K562 (cell line): ENCODE results near the gene KPNA3. TPM values are rescaled to one million over a fixed set of nuclear protein-coding genes. Genes with fewer than 3 reads are reported as not detected.

ENCODE experiments used
- ATAC-seq: fragments of 200-7000 bp; cut with Tn5 transposase; 3 replicates; pipeline ENCODE4 v1.9.1; 2020; ENCODE audit warnings: moderate library complexity
- BruUV-seq: library from RNA; stranded (reverse); fragments of 400-500 nt; replicated peaks from 2 replicates; lab custom pipeline; 2021; lab: Mats Ljungman, UMichigan
- CTCF ChIA-PET: fragments of 300-600 bp; formaldehyde crosslinking; extraction: SDS; loops from one replicate; lab custom pipeline; 2021; ENCODE audit warnings: low intra/inter-chr PET ratio; lab: Yijun Ruan, JAX
- POLR2A ChIA-PET: fragments of 300-600, 350-650 bp; sonication (Branson Sonifier 250); formaldehyde crosslinking; extraction: SDS; loops from one replicate; lab custom pipeline; 2021; ENCODE audit warnings: antibody characterized with exemption, inconsistent platforms; lab: Yijun Ruan, JAX
- DNase-seq, 4 experiments: peaks; one replicate each; pipeline versions ENCODE4 v3.0.0 to v3.0.0-alpha.2; 2011 to 2018; ENCODE audit warnings: low spot score in 3 of 4, mixed read lengths in 3 of 4; ENCODE audit errors: extremely low read depth in 1 of 4
- FAIRE-seq: peaks from 2 replicates; lab custom pipeline; 2011; peaks lifted over from hg19 to GRCh38; lab: Jason Lieb, UNC
- H2AFZ ChIP-seq: 2 replicates; pipeline ENCODE4 v1.6.0; 2011; ENCODE audit warnings: low read depth, low read length, control low read depth, inconsistent platforms
- H3K27ac ChIP-seq: fragments of 200-600 bp; 3 replicates; pipeline ENCODE4 v1.8.0; 2011; ENCODE audit warnings: low read depth, mild to moderate bottlenecking, control low read depth, inconsistent platforms, low read length, moderate library complexity, mixed read lengths; ENCODE audit errors: extremely low read depth
- H3K27me3 ChIP-seq, 2 experiments: fragments of 300-600 bp in 1 of 2; 2 replicates in 1 of 2; 3 replicates in 1 of 2; pipeline versions ENCODE4 v1.6.0 to v1.8.0; 2011; ENCODE audit warnings: inconsistent platforms in 2 of 2, low read length in 2 of 2, mild to moderate bottlenecking in 1 of 2, mixed read lengths in 1 of 2, moderate library complexity in 1 of 2; ENCODE audit not compliant: control insufficient read depth in 2 of 2, insufficient read depth in 2 of 2
- H3K36me3 ChIP-seq: fragments of 300-600 bp; 3 replicates; pipeline ENCODE4 v1.8.0; 2011; ENCODE audit warnings: mild to moderate bottlenecking, low read length, inconsistent platforms; ENCODE audit not compliant: control insufficient read depth, insufficient read depth
- H3K4me1 ChIP-seq, 2 experiments: fragments of 200-600 bp in 1 of 2; replicated peaks in 1 of 2; 2 replicates in 1 of 2; 3 replicates in 1 of 2; pipeline versions ENCODE4 v1.5.1 to v1.8.0; 2011; ENCODE audit warnings: inconsistent platforms in 2 of 2, low read length in 2 of 2, mild to moderate bottlenecking in 1 of 2, mixed read lengths in 1 of 2, moderate library complexity in 1 of 2; ENCODE audit not compliant: control insufficient read depth in 2 of 2, insufficient read depth in 2 of 2
- H3K4me2 ChIP-seq: 2 replicates; pipeline ENCODE4 v1.6.1; 2011; ENCODE audit warnings: low read length, control low read depth, inconsistent platforms, mixed read lengths; ENCODE audit not compliant: insufficient read depth
- H3K4me3 ChIP-seq: fragments of 200-600 bp; sonication (generic), shearing (Covaris generic); 2 replicates; pipeline ENCODE4 v1.5.1; 2016; ENCODE audit warnings: control low read depth, inconsistent platforms
- H3K79me2 ChIP-seq: fragments of 200-600 bp; 3 replicates; pipeline ENCODE4 v1.8.0; 2011; ENCODE audit warnings: low read length, inconsistent platforms; ENCODE audit not compliant: control insufficient read depth, insufficient read depth
- H3K9ac ChIP-seq, 2 experiments: 2 replicates each; pipeline versions ENCODE4 v1.6.0 to v1.6.1; 2011; ENCODE audit warnings: low read depth in 2 of 2, low read length in 2 of 2, control low read depth in 1 of 2, inconsistent platforms in 1 of 2, mild to moderate bottlenecking in 1 of 2, mixed read lengths in 1 of 2; ENCODE audit not compliant: insufficient read depth in 1 of 2
- H3K9me1 ChIP-seq: one replicate; pipeline ENCODE4 v1.6.0; 2011; ENCODE audit warnings: inconsistent platforms, mild to moderate bottlenecking, low read length, moderate library complexity; ENCODE audit not compliant: control insufficient read depth, insufficient read depth
- H3K9me3 ChIP-seq: replicated peaks from 2 replicates; pipeline ENCODE4 v1.5.1; 2011; ENCODE audit warnings: low read depth, low read length, inconsistent platforms; ENCODE audit not compliant: control insufficient read depth, insufficient read depth
- H4K20me1 ChIP-seq: replicated peaks from 2 replicates; pipeline ENCODE4 v1.6.1; 2011; ENCODE audit warnings: low read length, inconsistent platforms, mixed read lengths; ENCODE audit not compliant: control insufficient read depth, insufficient read depth
- ATF7 ChIP-seq: fragments of 450-650 bp; IDR thresholded peaks from 2 replicates; pipeline ENCODE4 v1.7.1; 2014; ENCODE audit warnings: mild to moderate bottlenecking, moderate library complexity
- BRD4 ChIP-seq: fragments of 200-600 bp; sonication (generic); IDR thresholded peaks from 2 replicates; pipeline ENCODE4 v1.6.1; 2017; ENCODE audit warnings: inconsistent platforms
- CEBPG ChIP-seq, 3 experiments: fragments of 200-800 bp in 1 of 3; sonication (Bioruptor generic) in 1 of 3; sonication (generic) in 1 of 3; formaldehyde crosslinking in 1 of 3; IDR thresholded peaks in 2 of 3; conservative IDR thresholded peaks in 1 of 3; 2 replicates each; pipeline versions ENCODE4 v1.6.1 to v1.8.0; 2016 to 2022; ENCODE audit warnings: missing compliant biosample characterization in 2 of 3, missing genetic modification characterization in 2 of 3, mild to moderate bottlenecking in 1 of 3, missing genetic modification reagents in 1 of 3
- ERF ChIP-seq: fragments of 450-650 bp; formaldehyde crosslinking; IDR thresholded peaks from 2 replicates; pipeline ENCODE4 v1.4.0; 2020; ENCODE audit warnings: mild to moderate bottlenecking, mixed read lengths
- ESRRB ChIP-seq: fragments of 250-450 bp; sonication (Bioruptor Pico); IDR thresholded peaks from 2 replicates; pipeline ENCODE4 v1.5.0; 2020; ENCODE audit warnings: mild to moderate bottlenecking, moderate library complexity, borderline replicate concordance
- LARP7 ChIP-seq: fragments of 450-650 bp; IDR thresholded peaks from 2 replicates; pipeline ENCODE4 v1.6.1; 2016
- MCM3 ChIP-seq: fragments of 450-650 bp; IDR thresholded peaks from 2 replicates; pipeline ENCODE4 v1.6.1; 2016
- MTA2 ChIP-seq: fragments of 450-650 bp; IDR thresholded peaks from 2 replicates; pipeline ENCODE4 v1.6.1; 2016; ENCODE audit warnings: low read depth
- PHF20 ChIP-seq: fragments of 450-650 bp; IDR thresholded peaks from 2 replicates; pipeline ENCODE4 v1.6.1; 2018; ENCODE audit not compliant: partially characterized antibody
- PHF21A ChIP-seq: fragments of 450-650 bp; IDR thresholded peaks from 2 replicates; pipeline ENCODE4 v1.6.1; 2017; ENCODE audit warnings: low read depth, borderline replicate concordance
- SLC30A9 ChIP-seq: fragments of 250-450 bp; sonication (Bioruptor Pico); IDR thresholded peaks from 2 replicates; pipeline ENCODE4 v1.8.0; 2022; ENCODE audit warnings: mild to moderate bottlenecking, moderate library complexity
- SRSF7 ChIP-seq: fragments of 200-400 bp; formaldehyde crosslinking; optimal IDR thresholded peaks from 2 replicates; pipeline ENCODE3; 2017; ENCODE audit warnings: mild to moderate bottlenecking, low read depth, low read length
- ZBTB8A ChIP-seq: fragments of 450-650 bp; IDR thresholded peaks from 2 replicates; pipeline ENCODE4 v1.6.1; 2018; ENCODE audit warnings: mild to moderate bottlenecking, moderate library complexity; ENCODE audit not compliant: partially characterized antibody
- ZFPM2 ChIP-seq: fragments of 250-450 bp; sonication (Bioruptor Pico); IDR thresholded peaks from 2 replicates; pipeline ENCODE4 v1.5.1; 2022; ENCODE audit warnings: mild to moderate bottlenecking
- ZNF644 ChIP-seq: fragments of 200-800 bp; sonication (Bioruptor generic); IDR thresholded peaks from 2 replicates; pipeline ENCODE4 v1.6.1; 2016; ENCODE audit warnings: low read depth, missing genetic modification characterization, missing compliant biosample characterization
- ZNF696 ChIP-seq: fragments of 250-450 bp; sonication (Bioruptor Pico); conservative IDR thresholded peaks from 2 replicates; pipeline ENCODE4 v1.4.0; 2020; ENCODE audit warnings: mild to moderate bottlenecking, moderate library complexity
- ZNF764 ChIP-seq: fragments of 250-450 bp; sonication (Bioruptor Pico); IDR thresholded peaks from 2 replicates; pipeline ENCODE4 v1.4.0; 2020; ENCODE audit warnings: low read depth, mild to moderate bottlenecking, moderate library complexity
- ZNF778 ChIP-seq: fragments of 450-650 bp; formaldehyde crosslinking; IDR thresholded peaks from 2 replicates; pipeline ENCODE4 v1.4.0; 2020; ENCODE audit warnings: mild to moderate bottlenecking, moderate library complexity
- WGBS: fragments of 100-300 bp; shearing (Covaris generic); methylation state at CpG from one replicate; pipeline ENCODE4 v1.1.6; 2016; ENCODE audit warnings: low coverage, mixed read lengths; ENCODE audit not compliant: insufficient coverage; ENCODE audit errors: missing lambda C conversion rate; 5-methylcytosine and 5-hydroxymethylcytosine counted together
- in situ Hi-C: fragments of 300-500 bp; cut with MboI; formaldehyde crosslinking; loops from 4 replicates; pipeline ENCODE4 v1.15.0; 2018; ENCODE audit warnings: inconsistent platforms, mixed read lengths
- intact Hi-C: fragments of 100-400 bp; cut with micrococcal nuclease; formaldehyde crosslinking; loops from 2 replicates; pipeline ENCODE4 v1.14.2; 2022
- polyA plus RNA-seq, 8 experiments: library from polyadenylated mRNA; depleted of rRNA in 4 of 8; stranded (reverse) in 5 of 8; unstranded in 3 of 8; fragments of >200 nt; fragmentation: Nextera tagmentation in 2 of 8; fragmentation: Illumina TruSeq in 1 of 8; extraction: Ambion mirVana in 2 of 8; extraction: Trizol in 1 of 8; gene quantifications; 2 replicates each; pipeline versions ENCODE4 v1.2.1 to v1.2.3, GENCODE V29; 2011 to 2014; ENCODE audit warnings: inconsistent platforms in 1 of 8, missing spikeins in 1 of 8
- total RNA-seq, 7 experiments: library from RNA; depleted of rRNA in 6 of 7; stranded (reverse); fragments of >200 nt in 6 of 7; fragmentation: Illumina TruSeq in 2 of 7; extraction: Trizol in 2 of 7; gene quantifications; 2 replicates each; pipeline versions ENCODE4 v1.2.1 to v1.2.3, GENCODE V29; 2011 to 2021; ENCODE audit warnings: low replicate concordance in 1 of 7

The KPNA3 gene
- total and polyA plus RNA-seq, 9 of the 15 experiments (the other 6 are each of a cell fraction or from before 2014, with no cell fraction given): 8.5 to 23.4 (median 15.7) TPM

DNA sequence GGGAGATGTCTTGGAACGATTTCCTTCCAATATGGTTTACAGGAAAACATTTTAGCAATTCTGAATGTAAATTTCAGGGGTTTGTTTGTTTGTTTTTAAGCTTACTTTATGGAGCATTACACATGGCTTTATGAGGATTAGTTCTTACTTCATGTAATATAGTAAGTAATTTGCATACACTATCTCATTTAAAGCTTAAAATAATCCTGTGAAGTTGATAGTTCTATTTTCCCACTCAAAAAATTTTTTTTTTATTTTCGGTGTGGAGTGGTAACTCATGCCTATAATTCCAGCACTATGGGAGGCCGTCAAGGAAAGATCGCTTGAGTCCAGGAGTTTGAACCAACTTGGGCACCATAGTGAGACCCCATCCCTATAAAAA lies 19.0 kb upstream of the KPNA3 start:
- H3K4me1 ChIP-seq: no peaks in the 10 kb centered on the region; a peak in 2 of 5 replicates
- H2AFZ ChIP-seq: no peak overlapping the region
- peaks cover 14 to 15% of the 10 kb centered on the region in 2 experiments; a peak in 3 of 5 replicates for H3K27me3 ChIP-seq
- no peak for DNase-seq
- no peak overlapping the region for H3K4me3 ChIP-seq
- WGBS: 3% methylated on average over 4 of the region's 4 CpGs
- no peak for FAIRE-seq
- H3K36me3 ChIP-seq: no peaks in the 10 kb centered on the region
- no peaks in the 10 kb centered on the region for H3K9me3 ChIP-seq
- CTCF ChIA-PET: no interaction called here
- no peak for TF ChIP-seq SLC30A9 (CRISPR knock-in tag)
- TF ChIP-seq BRD4: no peak
- TF ChIP-seq PHF21A: no peak
- TF ChIP-seq CEBPG (CRISPR knock-in tag; IDR thresholded peaks at IDR 0.05): no peak
- TF ChIP-seq CEBPG (tag; conservative IDR thresholded peaks at IDR 0.05 in 1 of 2, IDR thresholded peaks at IDR 0.05 in 1 of 2): no peak
- no peak for TF ChIP-seq ZBTB8A
- TF ChIP-seq ZNF778 (CRISPR knock-in tag): no peak
- TF ChIP-seq ZNF764 (CRISPR knock-in tag): no peak
- no peak for TF ChIP-seq ZNF696 (CRISPR knock-in tag)
- TF ChIP-seq PHF20: no peak
- TF ChIP-seq SRSF7: no peak
- TF ChIP-seq ATF7: no peak
- TF ChIP-seq ESRRB: no peak
- no peak for TF ChIP-seq ERF (CRISPR knock-in tag)
- TF ChIP-seq MTA2: no peak
- TF ChIP-seq ZFPM2: no peak
- no peak for TF ChIP-seq LARP7
- TF ChIP-seq ZNF644: no peak
- TF ChIP-seq MCM3: no peak
- H3K79me2 ChIP-seq: no peaks in the 10 kb centered on the region
- no peak overlapping the region for H3K4me2 ChIP-seq
- no peaks in the 10 kb centered on the region for H4K20me1 ChIP-seq
- in situ Hi-C loops (no loop called here), intact Hi-C loops (no loop called here)
- H3K9ac ChIP-seq: no peak overlapping the region
- no peaks in the 10 kb centered on the region for H3K9me1 ChIP-seq
- no peak for ATAC-seq
- BruUV-seq: no TSS peak
- POLR2A ChIA-PET: interaction anchor here (1.0 kb wide), 1 partner anchor 8 kb away, joined by 5 read pairs; no protein-coding TSS in a partner anchor
- H3K27ac ChIP-seq: no peak overlapping the region
